Neuronal stem cell (in vitro differentiated cells): ENCODE results near the gene CCDC144A.
"Not testable (repeated sequence)": the region's sequence is repeated elsewhere in the genome, so short reads cannot be mapped to it uniquely, and the experiment has no call there.

Experiments used
- DNase-seq: peaks from one replicate; pipeline ENCODE4 v3.0.0-alpha.2; 2013; ENCODE audit warnings: low spot score
- H2AFZ ChIP-seq: one replicate; pipeline ENCODE4 v1.6.1; 2013; ENCODE audit warnings: mild to moderate bottlenecking, low read length, inconsistent platforms
- H2AK5ac ChIP-seq: 2 replicates; pipeline ENCODE4 v1.6.1; 2013; ENCODE audit warnings: low read depth, mild to moderate bottlenecking, inconsistent platforms, low read length, moderate library complexity, mixed read lengths
- H2BK120ac ChIP-seq: 2 replicates; pipeline ENCODE4 v1.6.1; 2013; ENCODE audit warnings: low read depth, mild to moderate bottlenecking, inconsistent platforms, low read length, moderate library complexity, mixed read lengths
- H2BK12ac ChIP-seq: one replicate; pipeline ENCODE4 v1.6.1; 2013; ENCODE audit warnings: low read length, inconsistent platforms
- H2BK15ac ChIP-seq: 2 replicates; pipeline ENCODE4 v1.6.1; 2013; ENCODE audit warnings: mild to moderate bottlenecking, low read length, inconsistent platforms, mixed read lengths
- H2BK5ac ChIP-seq: one replicate; pipeline ENCODE4 v1.6.1; 2013; ENCODE audit warnings: inconsistent platforms, mild to moderate bottlenecking, low read length, moderate library complexity
- H3K14ac ChIP-seq: one replicate; pipeline ENCODE4 v1.6.1; 2013; ENCODE audit warnings: low read length, inconsistent platforms
- H3K18ac ChIP-seq: 2 replicates; pipeline ENCODE4 v1.6.1; 2013; ENCODE audit warnings: low read length, inconsistent platforms
- H3K23ac ChIP-seq: 2 replicates; pipeline ENCODE4 v1.6.1; 2013; ENCODE audit warnings: low read depth, mild to moderate bottlenecking, mixed read lengths, low read length, inconsistent platforms; ENCODE audit not compliant: poor library complexity
- H3K27ac ChIP-seq: replicated peaks from 3 replicates; pipeline ENCODE4 v1.5.1; 2013; ENCODE audit warnings: low read length, inconsistent platforms
- H3K27me3 ChIP-seq, 3 experiments: 2 replicates each; pipeline ENCODE4 v1.6.1; 2013; ENCODE audit warnings: low read length in 3 of 3, mild to moderate bottlenecking in 2 of 3, inconsistent platforms in 1 of 3, low read depth in 1 of 3, mixed read lengths in 1 of 3, moderate library complexity in 1 of 3; ENCODE audit not compliant: control insufficient read depth in 3 of 3, insufficient read depth in 3 of 3
- H3K36me3 ChIP-seq, 2 donors: replicated peaks in 1 of 2; 2 replicates each; pipeline ENCODE4 v1.6.1; 2013; ENCODE audit warnings: low read length in 2 of 2; ENCODE audit not compliant: control insufficient read depth in 2 of 2, insufficient read depth in 2 of 2
- H3K4ac ChIP-seq: 2 replicates; pipeline ENCODE4 v1.6.1; 2013; ENCODE audit warnings: inconsistent platforms, mild to moderate bottlenecking, low read length, moderate library complexity
- H3K4me1 ChIP-seq, 2 donors: 1 replicate in 1 of 2; 2 replicates in 1 of 2; pipeline ENCODE4 v1.6.1; 2013; ENCODE audit warnings: low read length in 2 of 2, low read depth in 1 of 2; ENCODE audit not compliant: control insufficient read depth in 2 of 2, insufficient read depth in 1 of 2
- H3K4me2 ChIP-seq: one replicate; pipeline ENCODE4 v1.6.1; 2013; ENCODE audit warnings: mild to moderate bottlenecking, low read length, inconsistent platforms; ENCODE audit not compliant: insufficient read depth, poor library complexity, severe bottlenecking
- H3K4me3 ChIP-seq, 2 donors: 2 replicates each; pipeline ENCODE4 v1.5.1; 2013; ENCODE audit warnings: low read length in 2 of 2, mild to moderate bottlenecking in 2 of 2, inconsistent platforms in 1 of 2, moderate library complexity in 1 of 2
- H3K79me1 ChIP-seq: one replicate; pipeline ENCODE4 v1.6.1; 2013; ENCODE audit warnings: low read depth, mild to moderate bottlenecking, inconsistent platforms, low read length, moderate library complexity
- H3K9ac ChIP-seq: one replicate; pipeline ENCODE4 v1.6.1; 2013; ENCODE audit warnings: mild to moderate bottlenecking, low read depth, low read length, inconsistent platforms; ENCODE audit not compliant: poor library complexity
- H3K9me3 ChIP-seq, 2 donors: replicated peaks in 1 of 2; 2 replicates each; pipeline versions ENCODE3 to v1.6.1; 2013; ENCODE audit warnings: low read length in 2 of 2, mild to moderate bottlenecking in 2 of 2, inconsistent platforms in 1 of 2, low read depth in 1 of 2, mixed read lengths in 1 of 2, moderate library complexity in 1 of 2; ENCODE audit not compliant: control insufficient read depth in 2 of 2, insufficient read depth in 1 of 2
- H4K8ac ChIP-seq: one replicate; pipeline ENCODE4 v1.6.1; 2013; ENCODE audit warnings: low read depth, mild to moderate bottlenecking, inconsistent platforms, low read length, moderate library complexity
- H4K91ac ChIP-seq: one replicate; pipeline ENCODE4 v1.6.1; 2013; ENCODE audit warnings: low read length, low read depth, mild to moderate bottlenecking, inconsistent platforms; ENCODE audit not compliant: poor library complexity
- WGBS, 2 donors: extraction: QIAGEN DNeasy Blood & Tissue Kit; methylation state at CpG; one replicate each; pipeline ENCODE4 v1.1.7; 2013; ENCODE audit warnings: missing lambda C conversion rate in 2 of 2, mixed read lengths in 1 of 2; ENCODE audit not compliant: insufficient read length in 2 of 2, insufficient replicate concordance in 1 of 2; ENCODE audit errors: extremely low coverage in 2 of 2; 5-methylcytosine and 5-hydroxymethylcytosine counted together

Gene CCDC144A

DNA sequence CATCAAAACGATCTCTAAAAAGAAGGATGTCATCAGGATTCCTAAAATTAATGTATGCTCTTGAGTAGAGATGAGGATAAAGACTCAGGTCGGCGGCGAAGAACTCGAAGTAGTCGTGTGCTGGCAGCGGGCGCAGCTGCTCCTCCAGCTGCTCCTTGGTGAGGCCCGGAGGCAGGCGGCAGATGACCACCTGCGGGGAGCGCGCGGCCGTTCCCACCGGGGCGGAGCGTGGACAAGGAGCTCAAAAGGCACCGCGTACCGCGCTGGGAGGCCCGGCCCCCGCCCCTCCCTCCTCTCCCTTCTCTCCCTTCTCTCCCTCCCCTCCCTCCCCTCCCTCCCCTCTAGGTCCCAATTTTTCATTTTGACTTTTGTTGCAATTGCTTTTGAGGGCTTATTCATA is 56.5 kb downstream of the CCDC144A start:
- not testable (repeated sequence) for H2BK120ac ChIP-seq, DNase-seq, H2AK5ac ChIP-seq, H3K18ac ChIP-seq, H3K9ac ChIP-seq, H3K23ac ChIP-seq, H3K9me3 ChIP-seq, H2BK5ac ChIP-seq, H4K91ac ChIP-seq, H4K8ac ChIP-seq, H3K14ac ChIP-seq, H3K36me3 ChIP-seq, H3K4ac ChIP-seq, H2BK12ac ChIP-seq, H3K27ac ChIP-seq, H2BK15ac ChIP-seq, H3K4me1 ChIP-seq, H3K79me1 ChIP-seq, H3K4me2 ChIP-seq, H3K4me3 ChIP-seq, H2AFZ ChIP-seq
- peaks cover 0 to 11% (median 0%) of the 10 kb centered on the region in 3 experiments for H3K27me3 ChIP-seq
- WGBS, 2 donors = no CpG with 5 or more reads among the region's 24 CpGs

DNA sequence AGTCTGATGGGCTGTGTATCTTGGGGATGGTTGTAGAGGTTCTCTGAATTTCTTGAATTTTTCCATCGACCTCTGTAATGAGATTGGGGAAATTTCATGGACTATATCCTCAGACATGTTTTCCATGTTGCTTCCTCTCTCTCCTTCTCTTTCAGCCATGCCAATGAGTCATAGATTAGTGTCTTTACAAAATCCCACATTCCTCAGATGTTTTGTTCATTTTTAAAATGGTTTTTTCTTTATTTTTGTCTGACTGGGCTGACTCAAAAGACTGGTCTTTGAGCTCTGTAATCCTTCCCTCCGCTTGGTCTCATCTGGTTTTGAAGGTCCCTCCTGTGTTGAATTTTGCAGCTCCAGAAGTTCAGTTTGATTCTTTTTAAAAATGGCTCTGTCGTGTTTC is 60.5 kb downstream of the CCDC144A start:
- H2AFZ ChIP-seq, H2BK120ac ChIP-seq, H3K14ac ChIP-seq, H3K4me2 ChIP-seq, H3K36me3 ChIP-seq, H2BK15ac ChIP-seq, H3K4me1 ChIP-seq, H3K4me3 ChIP-seq, H2AK5ac ChIP-seq, H3K79me1 ChIP-seq, H3K23ac ChIP-seq, H3K9me3 ChIP-seq, H3K27me3 ChIP-seq, H2BK5ac ChIP-seq, H3K4ac ChIP-seq, H4K8ac ChIP-seq, H3K27ac ChIP-seq, H4K91ac ChIP-seq, H3K18ac ChIP-seq, H2BK12ac ChIP-seq, H3K9ac ChIP-seq, DNase-seq: not testable (repeated sequence)
- no CpG with 5 or more reads among the region's 3 CpGs for WGBS, 2 donors

DNA sequence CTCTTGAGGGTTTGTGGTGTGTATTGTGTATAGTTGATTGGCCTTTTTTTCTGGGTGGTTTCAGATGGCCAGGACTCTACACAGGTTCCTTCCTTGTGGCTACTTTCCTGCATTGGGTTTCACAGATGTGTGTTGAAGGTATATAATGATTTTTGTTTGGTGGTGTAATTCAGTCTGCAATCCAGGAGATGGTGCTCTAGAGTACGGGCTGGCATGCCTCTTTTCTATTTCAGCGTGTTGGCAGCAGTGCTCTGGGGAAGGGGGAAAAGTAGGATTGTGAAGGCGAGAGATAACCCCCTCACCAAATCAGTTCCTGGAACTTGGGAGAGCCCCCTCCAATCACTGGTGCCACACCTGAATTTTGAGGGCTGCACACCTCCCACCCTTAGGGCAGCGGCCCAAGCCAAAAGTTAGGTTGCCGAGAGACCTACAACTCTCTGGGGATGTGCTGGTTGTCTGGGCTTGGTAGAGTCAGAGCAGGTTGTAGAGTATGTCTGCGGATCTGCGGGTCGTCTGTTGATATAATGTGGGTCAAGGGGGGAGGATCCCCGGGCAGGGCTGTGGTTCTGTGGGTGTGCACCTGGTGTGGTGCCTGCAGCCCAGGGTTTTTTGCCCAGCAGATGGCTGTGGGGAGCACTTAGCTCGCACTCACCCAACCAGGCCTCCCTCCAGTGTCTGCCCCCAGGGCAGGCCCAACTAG is 61.3 kb downstream of the CCDC144A start:
- not testable (repeated sequence) for H3K27me3 ChIP-seq, H2BK15ac ChIP-seq, H2BK5ac ChIP-seq, H4K91ac ChIP-seq, H2AK5ac ChIP-seq, H2BK120ac ChIP-seq, H3K27ac ChIP-seq, H3K9me3 ChIP-seq, H3K4me1 ChIP-seq, H3K79me1 ChIP-seq, H3K9ac ChIP-seq, H4K8ac ChIP-seq, H3K4ac ChIP-seq, H2BK12ac ChIP-seq, H3K23ac ChIP-seq, H2AFZ ChIP-seq, H3K4me2 ChIP-seq, H3K14ac ChIP-seq, H3K18ac ChIP-seq, H3K4me3 ChIP-seq, H3K36me3 ChIP-seq
- DNase-seq = peak; percentile 3
- no CpG with 5 or more reads among the region's 10 CpGs for WGBS, 2 donors

DNA sequence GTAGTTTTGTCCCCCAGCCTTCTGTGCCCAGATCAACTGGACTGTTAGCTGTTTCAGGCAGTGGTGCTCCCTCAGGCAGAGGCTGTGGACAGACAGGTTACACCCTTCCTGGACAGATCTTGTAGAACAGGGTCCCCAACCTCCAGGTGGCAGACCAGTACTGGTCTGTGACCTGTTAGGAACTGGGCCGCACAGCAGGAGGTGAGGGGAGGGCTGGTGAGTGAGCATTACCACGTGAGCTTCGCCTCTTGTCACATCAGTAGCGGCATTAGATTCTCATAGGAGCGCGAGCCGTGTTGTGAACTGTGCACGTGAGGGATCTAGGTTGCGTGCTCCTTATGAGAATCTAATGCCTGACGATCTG is 61.9 kb downstream of the CCDC144A start:
- not testable (repeated sequence) for H2AFZ ChIP-seq, H3K4me2 ChIP-seq, H3K9ac ChIP-seq, H2AK5ac ChIP-seq, H2BK120ac ChIP-seq, H3K79me1 ChIP-seq, H3K9me3 ChIP-seq, H3K4me3 ChIP-seq, H2BK15ac ChIP-seq, H3K4me1 ChIP-seq, H3K14ac ChIP-seq, H3K27me3 ChIP-seq, H3K18ac ChIP-seq, H3K27ac ChIP-seq, H3K36me3 ChIP-seq, H4K8ac ChIP-seq, H4K91ac ChIP-seq, H2BK5ac ChIP-seq, DNase-seq, H2BK12ac ChIP-seq, H3K4ac ChIP-seq, H3K23ac ChIP-seq
- no CpG with 5 or more reads among the region's 10 CpGs for WGBS, 2 donors
